HG02943 (cell line): Measurements from ENCODE around the gene TGFBI.

Source experiments
- ATAC-seq: cut with Tn5 transposase; IDR thresholded peaks from one replicate; pipeline ENCODE4 v1.9.1; 2021; ENCODE audit warnings: mild to moderate bottlenecking, low read depth, moderate library complexity; ENCODE audit not compliant: unreplicated experiment

Gene TGFBI

DNA sequence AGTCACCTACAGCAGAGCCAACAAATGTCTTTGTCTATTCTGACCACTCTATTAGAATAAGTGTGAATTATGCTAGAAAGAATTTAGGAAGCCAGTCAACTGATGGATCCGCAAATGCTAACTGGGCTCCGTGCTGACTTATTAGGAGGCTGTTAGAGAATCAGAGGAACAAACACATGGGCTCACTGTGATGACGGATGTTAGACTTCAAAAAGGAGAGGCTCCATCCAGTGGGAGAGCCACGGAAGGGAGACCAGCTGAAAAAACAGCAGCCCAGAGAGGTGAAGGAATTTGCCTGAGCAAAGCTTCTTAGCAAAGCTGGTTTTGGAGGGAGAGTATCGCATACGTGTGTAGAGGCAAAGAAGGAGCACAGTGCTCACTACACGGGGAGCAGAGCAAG lies 5.8 kb upstream of the TGFBI start:
- ATAC-seq = no peak

DNA sequence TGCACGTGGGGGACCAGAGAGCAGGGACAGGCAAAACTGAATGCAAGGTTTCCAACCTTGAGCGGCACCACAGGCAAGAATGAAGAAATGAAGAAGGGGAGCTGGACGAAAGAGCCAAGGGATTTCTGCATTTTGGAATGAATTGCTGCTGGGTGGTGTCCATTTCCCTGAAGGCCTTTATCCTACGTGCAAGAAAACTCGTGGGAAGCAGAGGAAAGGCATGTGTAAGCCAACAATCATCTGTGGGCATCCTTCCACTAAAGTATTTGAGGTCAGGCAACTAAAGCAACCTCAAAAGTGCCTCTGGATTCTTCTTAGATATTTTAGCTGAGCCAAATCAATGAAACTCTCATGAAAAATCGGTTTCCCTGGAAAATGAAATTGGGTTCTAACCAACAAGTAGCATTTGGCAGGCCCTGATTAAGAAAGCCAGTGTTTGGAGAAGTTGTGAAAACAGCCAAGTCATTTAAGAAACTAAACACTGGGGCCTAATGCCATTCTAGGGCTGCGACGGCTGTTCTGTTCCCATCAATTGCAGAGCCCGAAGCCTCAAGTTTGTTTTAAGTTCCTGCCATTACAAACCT lies 4.7 kb upstream of the TGFBI start:
- no peak for ATAC-seq

DNA sequence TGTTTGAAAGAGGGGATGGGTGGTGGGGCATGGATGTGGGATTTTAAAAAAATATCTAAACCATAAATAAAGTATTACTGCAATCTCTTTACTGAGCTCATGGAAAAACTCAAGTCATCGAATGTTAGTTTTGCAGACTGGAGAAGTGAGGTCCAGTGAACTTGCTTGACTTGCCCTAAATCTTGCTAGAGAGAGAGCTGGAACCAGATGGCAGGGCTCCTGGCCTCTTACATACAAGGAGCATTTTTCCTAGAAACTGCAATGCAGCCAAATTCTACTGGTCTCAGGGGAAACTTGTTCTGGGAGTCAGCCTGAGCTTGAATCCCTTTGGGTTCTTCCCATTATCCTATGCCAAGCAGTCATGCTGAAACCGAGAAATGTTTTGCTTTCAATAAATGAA lies 2.9 kb upstream of the TGFBI start:
- no peak for ATAC-seq

DNA sequence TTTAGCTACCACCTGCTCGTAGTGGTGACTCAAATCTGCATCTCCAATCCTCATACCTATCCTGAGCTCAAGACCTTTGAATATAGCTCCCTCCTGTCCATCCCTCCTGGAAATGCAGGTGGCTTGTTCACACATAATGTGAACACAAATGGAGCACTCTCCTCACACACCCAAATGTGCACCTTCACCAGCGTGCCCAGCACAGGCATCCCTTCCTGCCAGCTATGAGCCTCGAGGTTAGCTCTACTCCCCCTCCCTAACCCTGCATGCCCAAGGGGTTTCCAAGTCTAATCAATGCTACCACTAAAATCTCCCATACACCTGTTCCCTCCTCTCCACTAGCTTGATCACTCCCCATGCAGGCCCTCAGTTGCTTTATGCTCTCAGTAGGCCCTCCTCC lies 2.2 kb upstream of the TGFBI start:
- ATAC-seq = no peak

DNA sequence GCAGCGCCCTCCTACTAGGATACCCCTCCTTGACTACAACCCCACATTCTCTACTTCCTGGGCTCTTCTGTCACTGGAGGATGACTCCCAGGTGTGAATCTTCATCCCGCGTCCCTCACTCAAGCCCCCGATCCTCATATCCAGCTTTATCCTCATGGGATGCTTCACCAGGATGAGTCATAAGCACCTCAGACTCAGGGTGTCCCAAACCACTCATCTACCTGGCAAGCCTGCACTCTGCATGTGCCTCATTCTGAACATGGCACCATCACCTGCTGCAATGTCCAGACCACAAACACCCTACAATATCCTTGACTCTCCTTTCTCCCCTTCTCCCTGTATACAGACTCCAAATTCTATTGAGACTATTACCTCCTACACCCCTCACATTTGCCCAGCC lies 1.5 kb upstream of the TGFBI start:
- ATAC-seq = no peak

DNA sequence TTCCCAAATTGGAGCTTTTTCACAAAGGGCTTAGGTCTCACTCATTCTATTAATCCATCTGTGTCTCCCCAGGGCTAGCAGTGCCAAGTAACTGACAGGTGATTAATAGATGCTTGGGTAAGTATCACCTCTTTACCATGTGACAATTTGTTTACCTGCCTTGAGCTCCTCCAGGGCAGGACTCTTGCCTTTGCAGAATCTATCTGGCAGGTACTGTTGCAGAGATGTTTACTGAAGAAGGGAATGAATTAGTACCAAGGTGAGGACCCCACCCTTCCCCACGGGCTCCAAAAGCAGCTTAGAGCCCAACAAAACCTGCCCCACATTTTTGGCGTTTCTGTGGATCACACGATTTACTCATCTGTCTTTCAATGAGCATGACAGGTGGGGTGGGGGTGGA lies 698 bp upstream of the TGFBI start:
- no peak for ATAC-seq

DNA sequence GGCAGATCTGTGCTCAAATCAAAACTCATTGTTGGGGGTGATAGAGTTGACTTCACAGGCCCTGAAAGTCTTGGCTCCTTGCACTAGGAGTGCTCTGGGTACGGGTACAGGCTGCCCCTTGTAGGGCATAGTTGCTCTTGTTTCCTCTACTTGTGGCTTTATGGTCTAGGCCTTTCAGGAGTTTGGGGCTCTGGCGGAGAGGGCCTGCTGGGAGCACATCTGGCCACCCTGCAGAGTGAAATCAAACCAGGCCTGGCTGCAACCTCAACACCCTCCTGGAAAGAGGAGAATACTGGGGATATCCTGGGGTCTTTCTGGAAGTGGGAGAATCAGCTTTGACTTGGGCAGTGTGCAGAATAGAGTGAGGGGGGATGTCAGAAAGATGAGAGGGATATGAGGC lies 1.5 kb downstream of the TGFBI start:
- ATAC-seq = no peak

DNA sequence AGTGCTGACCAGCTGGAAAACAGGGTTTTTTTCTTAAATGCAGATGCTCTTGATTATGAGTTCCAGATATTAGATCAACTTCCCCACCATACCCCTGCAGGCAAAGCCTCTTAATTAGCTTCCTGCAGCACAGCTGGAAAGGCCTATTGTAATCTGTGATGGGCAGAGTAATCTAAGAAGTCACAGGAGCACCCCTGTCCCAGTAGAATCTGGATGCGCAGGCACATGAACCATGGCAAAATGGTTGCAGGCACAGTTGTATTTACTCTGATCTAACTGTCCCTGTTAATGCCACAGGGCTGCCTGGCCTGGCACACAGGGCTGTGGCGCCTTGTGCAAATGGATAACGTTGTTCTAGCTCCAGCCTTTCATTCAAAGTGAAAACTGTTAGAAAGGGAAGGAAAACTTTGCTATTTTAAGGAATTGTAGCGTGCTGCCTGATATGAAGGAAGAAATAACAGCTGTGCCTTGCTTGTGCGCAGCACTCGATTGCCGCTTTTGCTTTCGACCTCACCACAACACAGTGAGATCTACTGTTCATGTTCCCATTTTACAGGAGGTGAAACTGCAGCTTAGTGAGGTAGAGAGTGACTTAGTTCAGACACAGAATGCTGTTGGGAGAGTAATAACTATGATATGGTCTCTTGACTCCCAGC lies 2.3 kb downstream of the TGFBI start:
- no peak for ATAC-seq

DNA sequence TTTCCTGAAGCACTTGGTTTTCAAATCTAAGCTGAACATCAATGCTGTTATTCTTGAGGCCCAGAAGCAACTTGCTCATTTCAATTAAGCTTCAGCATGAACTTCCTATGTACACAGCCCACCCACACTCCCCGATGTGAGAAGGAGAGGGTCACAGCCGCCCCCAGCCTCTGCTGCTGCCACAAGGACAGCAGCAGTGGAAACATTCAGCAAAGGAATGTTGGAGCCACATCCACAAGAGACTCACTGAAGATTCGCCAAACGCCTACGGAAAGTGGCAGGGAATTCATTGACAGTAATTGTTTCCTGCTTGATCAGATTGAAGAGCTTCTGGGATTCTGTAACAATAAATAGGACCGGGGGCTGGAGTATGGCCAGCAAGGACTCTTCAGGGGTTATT lies 2.9 kb downstream of the TGFBI start:
- no peak for ATAC-seq

DNA sequence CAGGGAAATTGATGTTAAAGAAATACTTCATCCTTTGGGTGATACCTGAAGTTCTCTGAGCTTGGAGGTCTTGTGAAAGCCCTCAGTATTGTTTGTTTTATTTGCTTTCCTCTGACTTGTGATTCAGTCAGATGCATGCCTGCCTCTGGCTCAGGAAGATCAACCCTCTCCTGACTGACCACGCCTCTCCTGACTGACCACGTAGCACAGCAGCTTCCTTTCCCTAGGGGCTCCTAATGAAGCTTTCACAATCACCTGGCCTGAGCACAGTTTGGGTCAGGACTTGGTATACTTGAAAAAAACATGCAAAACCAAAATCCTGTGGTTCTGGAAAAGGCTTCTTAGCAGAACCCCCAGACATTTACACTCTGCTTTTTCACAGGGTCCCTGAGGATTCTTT lies 3.8 kb downstream of the TGFBI start:
- ATAC-seq = no peak

DNA sequence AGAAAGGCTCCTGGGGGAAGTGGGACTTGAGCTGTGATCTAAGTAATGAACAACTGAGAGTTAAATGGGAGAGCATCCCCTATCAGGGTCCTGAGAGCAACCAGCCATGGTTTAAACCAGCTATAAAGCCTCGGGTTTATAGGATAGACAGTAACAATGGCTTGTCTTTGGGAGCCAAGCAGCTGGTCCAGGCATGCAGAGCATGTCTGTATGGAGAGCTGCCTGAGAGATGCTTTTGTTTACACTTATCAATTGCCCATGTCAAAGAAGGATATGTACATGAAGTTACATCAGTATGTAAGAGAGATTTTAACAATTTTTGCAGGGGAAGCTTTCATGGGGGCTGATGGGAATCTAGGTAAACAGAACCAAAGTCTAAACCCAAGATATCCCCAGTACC lies 4.4 kb downstream of the TGFBI start:
- no peak for ATAC-seq

DNA sequence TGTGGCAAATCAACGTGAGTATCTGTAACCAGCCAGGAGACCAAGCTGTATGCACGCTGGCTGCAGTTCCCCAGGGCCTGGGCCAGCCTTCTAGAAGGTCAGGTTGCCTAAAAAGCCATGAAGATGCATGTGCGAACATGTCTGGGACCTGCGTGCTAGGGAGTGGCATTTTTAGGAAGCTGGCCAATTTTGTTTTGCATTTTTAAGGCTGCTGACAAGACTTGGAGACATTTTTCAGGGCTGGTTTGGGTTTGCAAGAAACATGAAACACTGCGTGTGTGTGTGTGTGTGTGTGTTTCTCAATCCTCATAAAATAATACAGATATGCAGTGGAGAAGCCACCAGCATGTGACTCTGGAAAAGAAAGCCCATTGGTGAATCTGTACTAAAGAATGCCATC lies 5.1 kb downstream of the TGFBI start:
- ATAC-seq = no peak

DNA sequence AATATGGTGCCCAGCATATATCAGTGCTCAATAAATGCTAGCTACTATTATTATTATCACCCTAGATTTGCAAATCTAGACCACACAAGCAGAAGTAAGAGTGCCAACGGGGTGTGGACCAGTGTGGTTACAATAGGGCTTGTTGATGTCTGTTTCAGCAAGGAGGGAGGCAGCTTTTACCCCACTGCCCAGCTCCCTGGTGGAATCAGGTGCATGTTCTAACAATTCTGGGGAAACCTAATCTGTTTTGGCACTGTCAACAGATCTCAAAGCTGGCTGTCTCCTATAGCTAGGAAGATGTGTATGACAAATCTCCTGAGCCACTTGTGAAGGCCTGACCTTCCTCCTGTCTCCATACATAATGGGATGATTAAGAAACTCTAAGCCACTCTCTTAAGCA lies 5.7 kb downstream of the TGFBI start:
- ATAC-seq = no peak

DNA sequence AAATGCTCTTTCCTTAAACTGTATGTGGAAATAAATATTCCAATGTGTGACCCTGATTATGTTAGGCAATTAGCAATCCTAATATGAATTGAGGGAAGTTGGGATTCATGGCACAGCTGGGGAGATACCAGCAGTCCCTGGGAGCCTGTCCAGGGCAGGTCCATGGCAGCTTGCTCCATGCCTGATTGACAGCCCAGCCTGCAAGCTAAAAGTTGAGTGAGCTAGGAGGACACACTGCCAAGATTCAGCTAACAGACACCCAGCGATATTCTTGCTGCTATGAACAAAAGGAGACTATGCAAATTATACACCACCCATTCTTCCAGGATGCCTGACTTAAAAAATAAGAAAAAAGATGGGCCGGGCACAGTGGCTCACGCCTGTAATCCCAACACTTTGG lies 6.2 kb downstream of the TGFBI start:
- ATAC-seq = no peak

DNA sequence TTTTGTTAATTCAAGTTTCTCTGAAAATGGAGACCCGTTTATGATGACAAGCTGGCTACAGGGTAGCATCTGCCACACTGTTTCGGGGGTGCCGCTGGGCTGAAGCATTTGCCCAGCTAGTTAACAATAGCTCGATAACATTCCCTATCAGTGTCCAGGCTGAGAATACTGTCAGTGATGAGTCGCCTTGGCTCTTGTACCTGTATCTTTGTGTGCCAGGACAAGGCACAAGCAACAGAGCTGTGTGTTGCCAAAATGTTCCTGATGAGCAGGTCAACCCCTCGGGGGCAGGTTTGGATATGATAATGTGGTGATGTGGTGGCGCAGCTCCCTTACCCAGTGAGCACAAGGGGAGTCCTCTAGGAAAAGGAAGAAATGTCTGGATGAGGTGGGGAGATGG lies 7.0 kb downstream of the TGFBI start:
- ATAC-seq = no peak

DNA sequence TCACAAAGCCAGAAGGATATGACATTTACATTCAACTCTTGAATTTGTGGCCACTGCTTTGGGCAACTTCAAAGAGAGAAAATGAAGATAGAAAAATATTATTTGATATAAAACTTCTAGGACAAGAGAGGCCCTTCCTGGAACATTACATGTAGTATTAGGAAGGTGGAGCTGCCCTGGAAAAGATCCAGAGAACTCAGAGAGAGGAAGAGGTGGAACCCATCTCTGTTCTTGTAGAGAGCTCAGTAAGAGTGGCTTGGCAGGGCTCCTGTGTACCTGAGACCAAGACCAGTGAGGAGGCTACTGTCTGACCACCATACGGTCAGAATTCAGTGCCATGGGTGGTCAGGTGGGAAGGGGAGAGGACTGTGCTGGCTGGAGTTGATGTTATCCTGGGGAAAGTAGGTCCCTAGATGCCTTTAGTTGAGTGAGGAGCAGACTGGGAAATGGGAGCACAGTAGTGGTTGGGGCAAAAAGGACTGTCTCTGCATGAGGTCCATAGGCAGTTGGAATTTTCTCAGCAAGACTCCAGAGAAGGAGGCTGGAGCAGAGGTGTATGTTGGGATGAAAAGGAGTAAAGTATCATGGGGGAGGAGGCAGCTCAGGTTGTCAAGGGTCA lies 7.6 kb downstream of the TGFBI start:
- ATAC-seq = no peak

DNA sequence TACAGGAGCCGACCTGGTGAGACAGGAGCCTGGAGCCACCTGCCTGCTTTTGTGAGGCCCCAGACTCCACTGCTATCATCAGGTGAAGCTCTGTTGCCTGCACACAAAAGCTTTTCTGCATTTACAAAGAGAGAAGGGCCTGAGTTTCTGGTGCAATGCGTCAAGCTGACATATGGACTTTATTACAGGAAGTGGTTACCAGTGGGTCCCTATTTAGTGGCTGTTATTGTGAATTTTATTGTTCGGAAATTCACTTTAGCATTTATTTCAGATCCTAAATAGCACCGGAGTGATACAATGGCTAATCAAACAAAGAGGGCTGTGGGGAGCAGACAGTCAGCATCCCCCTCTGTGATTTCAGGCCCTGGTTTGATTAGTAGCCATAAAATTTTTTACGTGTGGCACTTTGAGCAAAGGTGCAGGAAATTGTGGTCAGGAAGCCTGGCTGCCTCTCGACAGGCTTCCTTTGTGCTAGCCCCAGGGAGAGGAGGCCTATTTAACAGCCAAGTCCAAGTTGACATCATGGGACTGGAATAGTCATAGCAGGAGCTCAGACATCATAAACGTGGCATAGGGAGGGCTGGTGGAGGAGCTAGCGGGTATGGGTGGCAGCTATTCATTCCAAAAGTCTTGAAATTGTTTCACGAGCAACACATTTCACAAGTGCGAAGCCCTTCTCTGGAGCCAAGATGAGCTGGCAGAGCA lies 8.4 kb downstream of the TGFBI start:
- peak; percentile 52 for ATAC-seq

DNA sequence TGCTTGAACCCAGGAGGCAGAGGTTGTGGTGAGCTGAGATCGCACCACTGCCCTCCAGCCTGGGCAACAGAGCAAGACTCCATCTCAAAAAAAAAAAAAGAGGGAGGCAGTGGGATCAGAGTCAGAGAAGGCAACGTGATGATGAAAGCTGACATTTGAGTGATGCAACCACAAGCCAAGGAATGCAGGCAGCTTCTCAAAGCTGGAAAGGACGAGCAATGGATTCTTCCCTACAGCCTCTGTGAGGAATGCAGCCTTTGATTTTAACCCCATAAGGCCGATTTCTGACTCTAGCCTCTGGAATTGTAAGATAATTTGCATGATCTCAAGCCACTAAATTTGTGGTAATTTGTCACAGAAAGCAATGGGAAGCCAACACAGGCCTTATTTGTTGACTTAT lies 9.8 kb downstream of the TGFBI start:
- no peak for ATAC-seq

DNA sequence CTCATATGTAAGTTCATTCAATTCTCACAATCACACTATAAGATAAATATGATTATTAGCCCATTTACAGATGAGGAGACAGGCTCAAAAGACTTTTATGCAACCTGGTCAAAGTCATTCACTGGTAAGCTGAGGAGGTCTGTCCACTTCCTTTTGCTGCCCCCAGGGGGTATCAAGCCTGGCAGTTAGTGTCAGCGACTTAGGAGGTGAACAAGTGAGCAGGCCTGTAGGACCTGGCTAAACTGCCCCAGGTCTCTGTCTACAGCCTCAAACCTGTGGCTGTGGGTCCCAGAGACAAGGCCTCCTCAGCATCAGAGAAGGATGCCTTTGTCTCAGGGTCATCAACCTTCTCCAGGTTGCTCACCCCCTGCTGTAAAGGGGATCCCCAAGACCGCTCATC lies 10.4 kb downstream of the TGFBI start:
- ATAC-seq = no peak

DNA sequence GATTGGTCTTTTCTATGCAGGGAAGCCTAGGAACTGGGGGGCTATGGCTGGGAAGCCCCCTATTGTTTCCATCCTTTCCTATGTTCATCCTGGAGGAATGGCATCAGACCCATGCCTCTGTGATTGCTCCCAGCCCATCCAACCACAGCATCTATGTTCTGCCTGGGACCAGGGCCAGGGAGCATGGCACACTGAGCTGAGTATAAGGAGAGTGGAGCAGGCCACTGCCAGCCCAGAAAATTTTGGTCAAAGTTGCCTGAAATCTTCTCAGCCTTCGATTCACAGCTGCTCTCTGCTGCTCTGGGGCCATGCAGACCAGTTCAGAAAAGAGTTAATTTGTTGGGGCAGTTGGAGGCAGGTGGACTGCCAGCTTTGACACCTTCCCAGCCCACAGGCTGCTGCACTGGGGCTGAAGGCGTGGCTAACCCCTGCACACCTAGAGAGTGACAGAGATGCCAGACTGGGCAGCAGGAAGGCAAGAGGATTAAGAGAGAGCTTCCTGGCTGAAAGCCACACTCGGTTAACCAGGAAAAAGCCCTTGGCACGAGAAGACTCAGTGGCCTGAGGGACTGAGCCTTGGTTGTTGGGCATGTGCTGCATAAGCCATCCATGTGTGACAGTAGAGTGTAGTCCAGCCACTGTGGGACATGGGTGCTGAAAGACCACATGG lies 12.1 kb downstream of the TGFBI start:
- no peak for ATAC-seq

DNA sequence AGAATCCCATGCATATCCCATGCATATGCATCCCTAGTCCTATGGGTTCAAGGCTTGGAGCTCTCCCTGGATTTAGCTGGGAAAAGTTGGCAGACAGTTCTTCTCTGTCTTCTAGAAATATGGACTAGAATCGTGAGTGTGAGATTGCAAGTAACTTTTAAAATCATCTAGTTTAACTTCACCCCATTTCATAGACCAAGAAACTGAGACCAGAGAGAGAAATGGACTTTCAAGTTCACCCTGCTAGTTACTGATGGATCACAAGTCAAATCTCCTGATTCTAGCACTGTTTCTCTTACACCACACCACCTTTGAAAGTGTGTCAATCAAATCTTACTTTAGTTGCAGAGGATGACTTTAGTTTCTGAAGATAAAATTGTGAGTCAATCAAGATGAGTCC lies 13.4 kb downstream of the TGFBI start:
- ATAC-seq = no peak
